Effector memory CD8-positive, alpha-beta T cell (primary cell): ENCODE results near the gene CRYM.
"Not testable (repeated sequence)": the region's sequence is repeated elsewhere in the genome, so short reads cannot be mapped to it uniquely, and the experiment has no call there.

Experiments
- ATAC-seq: fragments of 150-1000 bp; cut with Tn5 transposase; replicated peaks from 2 replicates; pipeline ENCODE4 v1.10.0; 2021; ENCODE audit warnings: mild to moderate bottlenecking, moderate library complexity
- DNase-seq, 3 experiments: peaks; one replicate each; pipeline ENCODE4 v3.0.0; 2021
- H3K27ac Mint-ChIP-seq, 2 donors: one replicate each; pipeline ENCODE4 v1.8.0; 2022; ENCODE audit warnings: mild to moderate bottlenecking in 2 of 2, mixed read lengths in 2 of 2, moderate library complexity in 2 of 2
- H3K27me3 Mint-ChIP-seq, 2 donors: one replicate each; pipeline ENCODE4 v1.8.0; 2022; ENCODE audit warnings: mixed read lengths in 2 of 2
- H3K36me3 Mint-ChIP-seq: one replicate; pipeline ENCODE4 v1.8.0; 2022; ENCODE audit warnings: mild to moderate bottlenecking, moderate library complexity, mixed read lengths; ENCODE audit not compliant: insufficient read depth
- H3K4me1 Mint-ChIP-seq, 2 donors: one replicate each; pipeline ENCODE4 v1.8.0; 2022; ENCODE audit warnings: low read depth in 2 of 2, mixed read lengths in 2 of 2
- H3K4me3 Mint-ChIP-seq, 2 donors: one replicate each; pipeline ENCODE4 v1.8.0; 2022; ENCODE audit warnings: mild to moderate bottlenecking in 2 of 2, mixed read lengths in 2 of 2, moderate library complexity in 2 of 2
- H3K9me3 Mint-ChIP-seq, 2 donors: one replicate each; pipeline ENCODE4 v1.8.0; 2022; ENCODE audit warnings: mixed read lengths in 2 of 2
- total RNA-seq, 9 experiments: gene quantifications; one replicate each; lab custom pipeline; 2026; lab: John Stamatoyannopoulos, UW

Gene CRYM
- total RNA-seq = 0 to 0.12 (median 0) reads per million in 9 experiments

DNA sequence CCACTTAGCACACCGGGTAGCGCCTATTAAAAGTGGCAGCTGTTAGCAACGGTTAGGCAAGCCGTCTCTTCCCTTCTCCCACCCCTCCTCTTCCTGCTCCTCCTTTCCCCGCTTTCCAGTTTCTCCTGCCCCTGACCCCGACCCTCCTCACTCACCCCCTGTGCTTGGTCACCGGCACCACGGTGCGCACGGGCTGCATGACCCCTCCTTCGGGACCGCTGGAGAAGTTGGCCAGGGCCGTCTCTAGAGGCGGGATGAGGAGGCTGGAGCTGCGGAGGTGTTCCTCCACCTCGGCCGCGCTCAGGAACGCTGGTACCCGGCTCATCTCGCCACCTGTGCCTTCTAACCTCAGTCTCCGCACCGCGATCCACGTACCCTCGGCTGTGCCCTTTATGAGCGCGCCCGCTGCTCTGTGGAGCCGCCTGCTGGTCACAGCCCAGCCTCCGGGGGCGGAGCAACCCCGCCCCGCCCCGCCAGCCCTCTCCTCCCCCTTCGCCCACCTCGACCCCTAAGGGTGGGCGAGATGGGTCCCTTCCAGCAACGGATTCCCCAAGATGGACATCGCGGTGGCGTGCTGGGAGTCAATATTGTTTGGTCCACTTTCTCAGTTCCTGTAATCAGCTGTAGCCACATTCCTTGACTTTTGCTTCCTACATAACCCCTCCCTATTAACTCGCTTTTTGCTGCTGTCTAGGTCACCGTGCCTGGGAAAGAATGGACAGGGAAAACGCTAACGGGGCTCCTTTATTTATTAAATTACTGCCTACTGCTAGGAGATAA is at the start of gene CRYM:
Gene CRYM, minus strand, starts transcription at position 364 of the 780 bp plus-strand sequence. Its CDS starts 39 bp downstream, at position 325.
- H3K4me3 Mint-ChIP-seq = peak within 1 kb of the TSS in 1 of 2 donors; percentile 54
- peak; percentile 67 for ATAC-seq
- peaks cover 0 to 1% of the 10 kb centered on the region in 2 donors for H3K4me1 Mint-ChIP-seq
- peak in 1 of 3 experiments; percentile 11 for DNase-seq
- H3K9me3 Mint-ChIP-seq = no peaks in the 10 kb centered on the region
- no peaks in the 10 kb centered on the region for H3K36me3 Mint-ChIP-seq
- peaks cover 68 to 92% of the 10 kb centered on the region in 2 donors for H3K27me3 Mint-ChIP-seq
- peak within 1 kb of the TSS in 1 of 2 donors; percentile 22 for H3K27ac Mint-ChIP-seq

DNA sequence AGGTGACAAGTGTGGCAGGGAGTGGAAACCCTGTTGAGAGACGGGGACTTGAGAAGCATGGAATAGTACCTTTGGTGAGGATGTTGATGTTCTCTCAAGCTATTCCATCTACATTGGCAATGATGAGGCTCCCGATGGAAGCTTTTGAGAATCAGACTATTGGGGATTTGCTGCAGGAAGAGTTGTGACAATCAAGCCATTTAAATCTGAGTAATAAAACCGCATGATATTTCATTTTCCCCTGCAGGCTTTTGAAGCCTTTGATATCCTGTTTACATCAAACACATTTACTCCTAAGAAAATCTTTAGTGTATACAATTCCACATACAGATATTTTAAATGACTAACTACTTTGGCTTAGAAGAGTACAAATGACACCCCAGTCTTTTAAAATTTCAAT is 49.0 kb upstream of the CRYM start:
- no peak overlapping the region for H3K4me3 Mint-ChIP-seq
- DNase-seq (no peak), ATAC-seq (no peak)
- no peaks in the 10 kb centered on the region for H3K36me3 Mint-ChIP-seq
- H3K9me3 Mint-ChIP-seq = no peaks in the 10 kb centered on the region
- peaks cover 10 to 84% of the 10 kb centered on the region in 2 donors for H3K27me3 Mint-ChIP-seq
- no peak overlapping the region for H3K27ac Mint-ChIP-seq
- H3K4me1 Mint-ChIP-seq = no peaks in the 10 kb centered on the region

DNA sequence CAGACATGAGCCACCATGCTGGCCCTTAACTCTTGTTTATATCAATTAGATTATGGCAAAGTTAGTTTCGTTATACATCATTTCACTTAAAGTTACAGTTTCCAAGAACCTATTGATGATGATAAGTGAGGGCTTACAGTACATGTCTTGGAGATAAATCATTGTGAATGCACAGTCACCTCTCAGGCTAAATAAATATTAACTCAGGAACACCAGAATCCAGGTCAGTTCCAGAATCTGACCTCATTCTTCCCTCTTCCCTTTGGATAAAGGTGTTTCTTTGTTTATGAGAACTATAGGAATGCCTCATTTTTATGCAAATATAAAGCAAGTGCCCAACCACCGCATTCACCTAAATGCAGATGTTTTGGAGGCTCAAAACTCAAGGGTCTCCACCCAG is 48.4 kb upstream of the CRYM start:
- Mint-ChIP-seq H3K27me3 (peaks cover 7 to 79% of the 10 kb centered on the region in 2 donors), H3K36me3 (no peaks in the 10 kb centered on the region), H3K9me3 (no peaks in the 10 kb centered on the region), H3K4me1 (no peaks in the 10 kb centered on the region), H3K27ac (no peak overlapping the region), H3K4me3 (no peak overlapping the region)
- ATAC-seq = no peak
- no peak for DNase-seq

DNA sequence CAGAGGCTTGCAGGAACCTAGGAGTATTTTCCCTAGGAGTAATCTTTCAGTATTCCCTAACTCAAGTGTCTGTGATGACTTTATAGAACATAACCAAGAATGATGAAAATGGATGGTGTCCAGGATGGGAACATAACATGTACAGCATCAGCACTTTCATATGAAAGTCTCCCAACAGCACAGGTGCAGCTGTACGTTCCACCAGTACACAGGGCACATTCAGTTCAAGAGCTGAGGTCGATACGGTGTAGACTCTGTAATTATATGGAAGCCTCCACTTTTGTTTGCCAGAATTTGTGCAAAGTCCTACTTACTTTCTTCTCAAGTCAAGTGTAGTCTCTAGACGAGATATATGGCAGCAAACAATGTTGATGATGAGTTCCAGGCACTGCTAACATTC is 46.2 kb upstream of the CRYM start:
- DNase-seq (no peak), ATAC-seq (no peak)
- no peaks in the 10 kb centered on the region for H3K4me1 Mint-ChIP-seq
- H3K4me3 Mint-ChIP-seq = no peak overlapping the region
- no peaks in the 10 kb centered on the region for H3K9me3 Mint-ChIP-seq
- no peak overlapping the region for H3K27ac Mint-ChIP-seq
- H3K27me3 Mint-ChIP-seq = peaks cover 20 to 78% of the 10 kb centered on the region in 2 donors
- no peaks in the 10 kb centered on the region for H3K36me3 Mint-ChIP-seq

DNA sequence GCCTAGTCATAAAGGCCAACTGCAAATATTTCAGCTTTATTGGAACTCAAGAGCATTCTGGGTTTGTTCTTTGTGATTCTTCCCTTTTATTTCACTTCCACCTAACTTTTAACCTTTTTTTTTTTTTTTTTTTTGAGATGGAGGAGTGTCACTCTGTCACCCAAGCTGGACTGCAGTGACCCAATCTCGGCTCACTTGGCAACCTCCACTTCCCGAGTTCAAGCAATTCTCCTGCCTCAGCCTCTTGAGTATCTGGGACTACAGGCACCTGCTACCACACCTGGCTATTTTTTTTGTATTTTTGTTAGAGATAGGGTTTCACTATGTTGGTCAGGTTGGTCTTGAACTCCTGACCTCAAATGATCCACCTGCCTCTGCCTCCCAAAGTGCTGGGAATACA is 44.2 kb upstream of the CRYM start:
- ATAC-seq, H3K4me1 Mint-ChIP-seq, H3K9me3 Mint-ChIP-seq, DNase-seq, H3K27ac Mint-ChIP-seq, H3K4me3 Mint-ChIP-seq, H3K36me3 Mint-ChIP-seq: not testable (repeated sequence)
- peaks cover 22 to 60% of the 10 kb centered on the region in 2 donors for H3K27me3 Mint-ChIP-seq

DNA sequence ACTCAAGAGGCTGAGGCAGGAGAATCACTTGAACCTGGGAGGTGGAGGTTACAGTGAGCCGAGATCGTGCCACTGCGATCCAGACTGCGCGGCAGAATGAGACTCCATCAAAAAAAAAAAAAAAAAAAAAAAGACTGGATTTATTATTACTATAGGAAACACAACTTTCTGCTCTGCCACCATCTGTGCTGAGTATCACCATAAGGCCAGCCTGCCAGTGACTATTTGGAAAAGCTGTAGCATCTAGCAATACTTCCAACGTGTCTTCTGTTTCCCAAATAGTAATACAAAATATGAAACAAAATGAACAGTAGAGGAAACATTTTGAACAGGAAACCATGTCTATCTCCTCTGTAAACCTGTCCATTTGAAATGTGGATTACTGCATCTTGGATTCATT is 43.6 kb upstream of the CRYM start:
- no peaks in the 10 kb centered on the region for H3K4me1 Mint-ChIP-seq
- no peak for ATAC-seq
- H3K4me3 Mint-ChIP-seq = no peak overlapping the region
- H3K27me3 Mint-ChIP-seq = peaks cover 22 to 55% of the 10 kb centered on the region in 2 donors
- H3K36me3 Mint-ChIP-seq = no peaks in the 10 kb centered on the region
- no peak overlapping the region for H3K27ac Mint-ChIP-seq
- no peak for DNase-seq
- no peaks in the 10 kb centered on the region for H3K9me3 Mint-ChIP-seq

DNA sequence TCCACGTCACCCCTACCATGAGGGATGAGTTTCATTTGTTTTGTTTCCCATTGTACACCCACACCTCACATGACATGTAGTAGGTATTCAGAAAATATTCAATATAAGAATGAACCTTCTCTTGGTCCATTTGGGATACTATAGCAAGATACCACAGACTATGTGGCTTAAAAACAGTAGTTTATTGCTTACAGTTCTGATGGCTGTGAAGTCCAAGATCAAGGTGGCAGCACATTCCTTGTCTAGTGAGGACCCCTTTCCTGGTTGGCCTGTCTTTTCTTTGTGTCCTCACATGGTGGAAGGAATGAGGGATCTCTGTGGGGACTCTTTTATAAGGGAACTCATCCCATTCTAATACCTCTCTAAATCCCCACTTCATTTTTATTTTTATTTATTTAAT is 36.2 kb upstream of the CRYM start:
- Mint-ChIP-seq H3K27ac (no peak overlapping the region), H3K4me1 (no peaks in the 10 kb centered on the region), H3K4me3 (no peak overlapping the region), H3K9me3 (no peaks in the 10 kb centered on the region), H3K36me3 (no peaks in the 10 kb centered on the region), H3K27me3 (peaks cover 42% of the 10 kb centered on the region in 2 donors)
- DNase-seq (no peak), ATAC-seq (no peak)

DNA sequence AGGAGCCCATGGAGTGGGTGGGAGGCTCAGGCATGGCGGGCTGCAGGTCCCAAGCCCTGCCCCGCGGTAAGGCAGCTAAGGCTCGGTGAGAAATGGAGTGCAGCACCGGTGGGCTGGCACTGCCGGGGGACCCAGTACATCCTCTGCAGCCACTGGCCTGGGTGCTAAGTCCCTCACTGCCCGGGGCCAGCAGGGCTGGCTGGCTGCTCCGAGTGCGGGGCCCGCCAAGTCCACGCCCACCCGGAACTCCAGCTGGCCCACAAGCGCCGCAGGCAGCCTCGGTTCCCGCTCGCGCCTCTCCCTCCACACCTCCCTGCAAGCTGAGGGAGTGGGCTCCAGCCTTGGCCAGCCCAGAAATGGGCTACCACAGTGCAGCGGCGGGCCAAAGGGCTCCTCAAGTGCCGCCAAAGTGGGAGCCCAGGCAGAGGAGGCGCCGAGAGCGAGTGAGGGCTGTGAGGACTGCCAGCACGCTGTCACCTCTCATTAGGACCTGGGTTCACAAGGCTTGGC is 34.8 kb upstream of the CRYM start:
- DNase-seq = not testable (repeated sequence)

DNA sequence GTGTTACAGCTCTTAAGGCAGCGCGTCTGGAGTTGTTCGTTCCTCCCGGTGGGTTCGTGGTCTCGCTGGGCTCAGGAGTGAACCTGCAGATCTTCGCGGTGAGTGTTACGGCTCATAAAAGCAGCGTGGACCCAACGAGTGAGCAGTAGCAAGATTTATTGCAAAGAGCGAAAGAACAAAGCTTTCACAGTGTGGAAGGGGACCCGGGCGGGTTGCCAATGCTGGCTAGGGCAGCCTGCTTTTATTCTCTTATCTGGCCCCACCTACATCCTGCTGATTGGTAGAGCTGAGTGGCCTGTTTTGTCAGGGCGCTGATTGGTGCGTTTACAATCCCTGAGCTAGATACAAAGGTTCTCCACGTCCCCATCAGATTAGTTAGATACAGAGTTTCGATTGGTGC is 34.0 kb upstream of the CRYM start:
- not testable (repeated sequence) for H3K4me1 Mint-ChIP-seq, H3K4me3 Mint-ChIP-seq, DNase-seq, H3K9me3 Mint-ChIP-seq, ATAC-seq, H3K36me3 Mint-ChIP-seq, H3K27ac Mint-ChIP-seq
- peaks cover 44 to 52% of the 10 kb centered on the region in 2 donors for H3K27me3 Mint-ChIP-seq

More for the DNA sequence above, 34.8 kb upstream of the CRYM start:
- not testable (repeated sequence) for H3K4me3 Mint-ChIP-seq, ATAC-seq, H3K27ac Mint-ChIP-seq, H3K4me1 Mint-ChIP-seq, H3K9me3 Mint-ChIP-seq, H3K36me3 Mint-ChIP-seq
- peaks cover 43 to 52% of the 10 kb centered on the region in 2 donors for H3K27me3 Mint-ChIP-seq

DNA sequence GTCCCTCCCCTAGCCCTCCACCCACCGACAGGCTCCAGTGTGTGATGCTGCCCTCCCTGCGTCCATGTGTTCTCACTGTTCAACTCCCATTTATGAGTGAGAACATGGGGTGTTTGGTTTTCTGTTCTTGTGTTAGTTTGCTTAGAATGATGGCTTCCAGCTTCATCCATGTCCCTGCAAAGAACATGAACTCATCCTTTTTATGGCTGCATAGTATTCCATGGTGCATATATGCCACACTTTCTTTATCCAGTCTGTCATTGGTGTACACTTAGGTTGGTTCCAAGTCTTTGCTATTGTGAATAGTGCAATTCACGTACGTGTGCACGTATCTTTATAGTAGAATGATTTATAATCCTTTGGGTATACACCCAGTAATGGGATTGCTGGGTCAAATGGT is 28.6 kb upstream of the CRYM start:
- DNase-seq, ATAC-seq, H3K4me3 Mint-ChIP-seq, H3K4me1 Mint-ChIP-seq, H3K36me3 Mint-ChIP-seq, H3K27ac Mint-ChIP-seq, H3K9me3 Mint-ChIP-seq: not testable (repeated sequence)
- peaks cover 52 to 70% of the 10 kb centered on the region in 2 donors for H3K27me3 Mint-ChIP-seq

DNA sequence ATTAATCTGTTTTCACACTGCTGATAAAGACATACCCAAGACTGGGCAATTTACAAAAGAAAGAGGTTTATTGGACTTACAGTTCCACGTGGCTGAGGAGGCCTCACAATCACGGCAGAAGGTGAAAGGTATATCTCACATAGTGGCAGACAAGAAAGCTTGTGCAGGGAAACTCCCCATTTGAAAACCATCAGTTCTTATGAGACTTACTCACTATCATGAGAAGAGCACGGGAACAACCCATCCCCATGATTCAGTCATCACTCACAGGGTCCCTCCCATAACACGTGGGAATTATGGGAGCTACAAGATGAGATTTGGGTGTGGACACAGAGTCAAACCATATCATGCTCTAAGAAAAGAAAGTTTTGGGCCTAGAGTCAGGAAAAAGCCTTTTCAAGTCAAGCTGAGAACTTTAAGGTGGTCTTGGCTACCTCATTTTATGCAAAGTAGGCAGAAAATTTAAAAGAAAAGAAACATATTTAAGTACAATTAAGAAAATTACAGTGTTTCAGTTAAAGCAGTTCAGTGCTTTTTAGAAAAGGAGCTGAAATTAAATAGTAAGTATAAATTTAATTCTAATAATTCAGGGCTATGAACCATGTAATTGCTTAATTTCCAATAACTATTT is 24.9 kb upstream of the CRYM start:
- H3K4me3 Mint-ChIP-seq = no peak overlapping the region
- H3K4me1 Mint-ChIP-seq = peaks cover 18 to 19% of the 10 kb centered on the region in 2 donors
- H3K36me3 Mint-ChIP-seq = peaks cover 3% of the 10 kb centered on the region
- no peak overlapping the region for H3K27ac Mint-ChIP-seq
- peaks cover 45 to 56% of the 10 kb centered on the region in 2 donors for H3K27me3 Mint-ChIP-seq
- no peaks in the 10 kb centered on the region for H3K9me3 Mint-ChIP-seq
- DNase-seq = no peak
- no peak for ATAC-seq

DNA sequence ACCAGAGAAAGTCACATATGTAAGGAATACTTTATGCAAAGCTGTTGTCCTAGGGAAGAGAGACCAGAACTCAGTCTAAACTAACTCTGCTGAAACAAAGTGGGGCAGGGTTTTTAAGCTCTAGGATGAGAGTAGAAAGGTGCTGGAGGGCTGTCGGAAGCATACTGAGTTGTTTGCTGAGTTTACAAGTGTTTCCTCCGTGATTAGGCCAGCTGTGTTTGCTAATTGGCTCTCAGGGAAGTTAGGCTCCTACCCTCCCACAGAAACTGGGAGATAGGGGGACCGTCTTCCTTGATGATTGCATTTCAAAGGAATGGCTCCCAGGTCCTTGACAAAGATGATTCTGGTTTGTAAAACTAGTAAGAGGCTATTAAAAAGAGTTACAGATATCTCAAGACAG is 24.4 kb upstream of the CRYM start:
- H3K27ac Mint-ChIP-seq = no peak overlapping the region
- peaks cover 47 to 56% of the 10 kb centered on the region in 2 donors for H3K27me3 Mint-ChIP-seq
- no peaks in the 10 kb centered on the region for H3K9me3 Mint-ChIP-seq
- H3K4me3 Mint-ChIP-seq = peak overlapping the region; percentile 90 to 97
- H3K4me1 Mint-ChIP-seq = peaks cover 18 to 19% of the 10 kb centered on the region in 2 donors
- no peak for DNase-seq
- peaks cover 3% of the 10 kb centered on the region for H3K36me3 Mint-ChIP-seq
- ATAC-seq = no peak

DNA sequence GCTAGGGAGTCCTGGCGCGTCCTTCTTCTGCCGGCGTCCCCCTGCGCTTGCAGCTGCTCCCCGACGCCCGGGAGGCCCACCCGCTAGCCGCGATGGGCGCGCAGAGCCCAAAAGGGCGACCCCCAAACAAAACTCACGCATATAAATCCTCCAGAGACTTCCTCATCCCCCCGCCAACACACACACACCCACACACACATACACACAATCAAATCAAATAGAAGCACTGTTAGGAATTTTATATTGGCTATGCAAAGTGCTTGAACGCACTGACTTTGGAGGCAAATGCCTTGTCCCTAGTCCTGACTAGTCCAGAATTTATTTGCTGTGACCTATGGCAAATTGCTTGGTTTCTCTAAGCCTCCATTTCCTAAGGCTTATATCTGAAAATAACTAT is 23.8 kb upstream of the CRYM start:
- Mint-ChIP-seq H3K4me3 (peak overlapping the region; percentile 90 to 97), H3K27me3 (peaks cover 44 to 56% of the 10 kb centered on the region in 2 donors), H3K27ac (no peak overlapping the region), H3K4me1 (peaks cover 18 to 19% of the 10 kb centered on the region in 2 donors), H3K9me3 (no peaks in the 10 kb centered on the region), H3K36me3 (peaks cover 3% of the 10 kb centered on the region)
- DNase-seq (no peak), ATAC-seq (no peak)
